Stimulated activated CD8-positive, alpha-beta memory T cell treated with anti-CD3 and anti-CD28 coated beads, Interleukin-12 subunit alpha, Interleukin-12 subunit beta, amount 100 ng/mL, for 24 hours (primary cell): Measurements from ENCODE around the gene TCTN1.
A peak's percentile ranks its signal among the peaks of the same experiment; 100 is the strongest.
"Not testable (repeated sequence)": the region's sequence is repeated elsewhere in the genome, so short reads cannot be mapped to it uniquely, and the experiment has no call there.

Experiments used
- DNase-seq: peaks from one replicate; pipeline ENCODE4 v3.0.0-alpha.2; 2020; ENCODE audit errors: extremely low read depth

Gene TCTN1

DNA sequence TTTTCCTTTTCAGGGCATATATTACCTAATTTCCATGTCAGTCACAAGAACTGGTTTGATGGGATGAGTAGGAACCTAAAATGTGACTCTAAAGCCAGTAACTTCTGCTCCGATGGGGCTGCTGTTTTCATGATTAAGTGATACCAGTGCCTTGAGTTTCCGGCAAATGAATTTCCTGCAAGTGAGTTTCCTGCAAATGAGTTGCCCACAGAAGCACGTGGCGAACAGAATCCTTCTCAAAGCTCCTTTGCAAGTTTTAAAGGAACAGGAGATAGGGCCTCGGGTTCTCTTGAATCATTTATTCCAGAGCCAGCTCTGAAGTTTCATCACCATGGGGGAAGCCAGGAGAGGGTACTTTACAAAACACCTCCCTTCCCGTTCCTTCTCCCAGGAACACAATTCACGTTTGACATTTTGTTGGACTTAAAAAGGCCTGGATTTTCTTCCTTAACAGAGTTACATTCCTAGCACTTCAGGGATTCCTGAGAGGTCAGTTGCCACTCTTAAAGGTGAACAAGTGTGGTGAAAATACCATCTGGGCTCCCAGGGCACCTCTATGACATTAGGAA is 28.6 kb upstream of the TCTN1 start:
- no peak for DNase-seq

- DNase-seq, result not testable (repeated sequence)
Measured at GRCh38 chr12:110587102-110587501, 26.8 kb upstream of the TCTN1 start.

GRCh38 chr12:110590059-110590458 is 23.9 kb upstream of the TCTN1 start:
- DNase-seq, result no peak

DNA sequence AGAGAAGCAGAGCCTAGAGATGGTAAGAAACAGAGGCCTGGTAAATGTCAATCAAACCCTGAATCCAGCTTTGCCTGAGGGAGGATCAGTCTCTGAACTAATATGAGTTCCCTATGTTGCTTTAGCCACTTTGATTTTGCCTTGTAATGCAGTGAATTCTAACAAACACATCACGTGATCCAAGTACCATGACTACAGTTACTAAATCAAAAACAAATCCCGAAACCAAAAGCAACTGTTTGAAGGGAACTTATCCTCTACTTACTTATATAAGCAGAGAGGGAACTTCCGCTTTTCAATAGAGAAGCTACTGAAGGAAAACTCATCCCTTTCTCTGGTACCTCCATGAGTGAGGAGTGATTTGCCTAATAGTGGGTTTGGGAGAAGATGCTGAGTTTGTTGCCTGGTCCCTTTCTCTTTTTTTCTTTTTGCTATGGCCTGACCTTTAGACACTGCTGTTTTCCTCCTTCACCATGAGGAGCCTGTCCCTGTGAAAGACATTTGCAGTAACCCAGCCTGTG is 23.1 kb upstream of the TCTN1 start:
- DNase-seq, result no peak

DNA sequence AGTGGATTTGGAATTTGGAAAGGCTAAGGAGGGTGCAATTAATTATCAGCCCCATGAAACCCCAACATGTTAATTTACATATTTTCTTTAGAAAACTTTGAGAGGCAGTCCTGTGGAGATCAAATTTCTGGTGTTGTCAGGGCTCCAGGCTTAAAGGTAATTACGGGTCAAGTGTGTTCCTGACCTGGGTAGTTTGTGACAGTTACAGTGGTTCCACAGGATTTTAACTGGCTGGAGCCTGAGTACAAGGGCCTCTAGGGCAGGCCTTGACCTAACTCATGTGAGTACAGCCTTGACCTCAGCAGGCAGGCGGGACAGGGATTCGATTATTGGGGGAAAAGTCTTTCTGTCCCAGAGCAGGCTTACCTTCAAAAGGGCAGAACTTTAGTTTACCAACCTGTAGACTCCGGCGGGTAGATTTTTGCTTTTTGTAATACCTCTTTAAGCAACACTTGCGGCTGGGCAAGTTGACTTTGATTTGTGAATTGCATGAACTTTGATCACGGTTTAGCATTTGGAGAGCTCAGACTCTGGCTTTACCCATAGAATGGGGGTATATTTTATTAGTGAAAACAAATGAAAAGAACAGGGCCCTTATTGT is 22.4 kb upstream of the TCTN1 start:
- no peak for DNase-seq

DNA sequence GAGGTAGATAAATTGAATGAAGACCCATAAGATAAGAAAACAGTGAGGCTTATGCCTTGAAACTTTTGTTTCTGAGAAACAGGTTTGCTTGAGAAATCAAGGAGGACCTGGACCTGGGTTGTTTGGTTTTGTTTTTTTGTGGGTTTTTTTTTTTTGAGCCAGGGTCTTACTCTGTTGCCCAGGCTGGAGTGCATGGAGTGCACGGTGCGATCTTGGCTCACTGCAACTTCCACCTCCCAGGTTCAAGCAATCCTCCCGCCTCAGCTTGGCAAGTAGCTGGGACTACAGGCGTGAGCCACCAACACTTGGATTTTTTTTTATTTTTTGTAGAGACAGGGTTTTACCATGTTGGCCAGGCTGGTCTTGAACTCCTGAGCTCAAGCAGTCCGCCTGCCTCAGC is 21.9 kb upstream of the TCTN1 start:
- no peak for DNase-seq

DNA sequence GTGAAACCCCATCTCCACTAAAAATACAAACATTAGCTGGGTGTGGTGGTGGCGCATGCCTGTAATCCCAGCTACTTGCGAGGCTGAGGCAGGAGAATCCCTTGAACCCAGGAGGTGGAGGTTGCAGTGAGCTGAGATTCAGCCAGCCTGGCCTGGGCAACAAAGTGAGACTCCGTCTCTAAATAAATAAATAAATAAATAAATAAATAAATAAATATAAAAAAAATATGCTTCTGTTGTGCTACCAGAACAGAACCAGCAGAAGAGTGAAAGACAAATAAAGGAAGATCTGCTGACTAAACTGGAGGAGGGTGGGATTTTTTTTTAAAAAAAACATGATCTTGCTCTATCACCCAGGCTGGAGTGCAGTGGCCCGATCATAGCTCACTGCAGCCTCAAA is 21.0 kb upstream of the TCTN1 start:
- DNase-seq, result not testable (repeated sequence)

- DNase-seq, result no peak
Measured at GRCh38 chr12:110597885-110598284, 16.0 kb upstream of the TCTN1 start.

- DNase-seq, result no peak
Measured at GRCh38 chr12:110599334-110599733, 14.6 kb upstream of the TCTN1 start.

DNA sequence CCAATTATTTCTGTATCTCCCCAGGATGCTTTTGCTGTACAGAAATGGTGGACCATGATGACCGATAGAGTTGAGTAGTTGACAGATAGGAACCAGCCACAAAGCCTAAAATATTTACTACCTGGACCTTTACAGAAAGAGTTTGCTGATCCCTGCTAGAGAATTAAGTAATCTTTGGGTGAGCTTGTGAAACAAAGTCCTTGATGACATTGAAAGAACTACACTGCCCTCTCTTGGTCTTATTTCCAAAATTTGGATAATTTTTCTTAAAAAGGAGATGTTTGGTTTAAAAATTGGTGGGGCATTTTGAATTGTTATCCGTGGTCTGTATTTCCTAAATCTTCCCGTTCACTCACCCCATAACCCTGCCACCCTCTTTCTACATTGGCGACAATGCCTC is 13.7 kb upstream of the TCTN1 start:
- DNase-seq, result no peak

DNA sequence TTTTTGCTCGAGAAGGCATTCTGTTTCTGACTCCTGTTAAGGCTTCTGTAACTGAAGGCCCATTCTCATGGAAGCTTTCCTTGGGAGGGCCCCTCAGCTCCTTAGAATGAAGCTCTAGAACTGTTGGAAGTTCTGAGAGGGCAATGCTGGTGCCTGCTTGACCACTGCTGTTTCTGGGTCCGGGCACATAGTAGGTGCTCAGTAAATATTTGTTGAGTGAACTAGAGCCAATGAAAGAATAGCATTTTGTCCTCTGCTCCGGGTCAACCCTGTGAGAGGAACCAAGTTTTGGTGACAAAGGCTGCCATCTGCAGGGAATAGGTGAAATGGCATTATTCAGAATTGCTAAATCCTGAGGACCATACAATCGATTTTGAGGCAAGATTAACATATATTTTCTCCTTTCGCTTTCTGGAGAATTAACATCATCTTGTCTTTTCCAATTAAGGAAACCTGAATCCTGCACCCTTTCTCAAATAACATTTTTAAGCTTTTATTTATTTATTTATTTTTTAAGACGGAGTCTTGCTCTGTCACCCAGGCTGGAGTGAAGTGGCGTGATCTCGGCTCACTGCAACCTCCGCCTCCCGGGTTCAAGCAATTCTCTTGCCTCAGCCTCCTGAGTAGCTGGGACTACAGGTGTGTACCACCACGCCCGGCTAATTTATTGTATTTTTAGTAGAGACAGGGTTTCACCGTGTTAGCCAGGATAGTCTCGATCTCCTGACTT is 11.7 kb upstream of the TCTN1 start:
- not testable (repeated sequence) for DNase-seq

GRCh38 chr12:110606253-110606611 is 7.7 kb upstream of the TCTN1 start:
- no peak for DNase-seq

- no peak for DNase-seq
Measured at GRCh38 chr12:110613071-110613770, 708 bp upstream of the TCTN1 start.

- DNase-seq, result no peak
Measured at GRCh38 chr12:110615171-110615570, 1.2 kb downstream of the TCTN1 start.

DNA sequence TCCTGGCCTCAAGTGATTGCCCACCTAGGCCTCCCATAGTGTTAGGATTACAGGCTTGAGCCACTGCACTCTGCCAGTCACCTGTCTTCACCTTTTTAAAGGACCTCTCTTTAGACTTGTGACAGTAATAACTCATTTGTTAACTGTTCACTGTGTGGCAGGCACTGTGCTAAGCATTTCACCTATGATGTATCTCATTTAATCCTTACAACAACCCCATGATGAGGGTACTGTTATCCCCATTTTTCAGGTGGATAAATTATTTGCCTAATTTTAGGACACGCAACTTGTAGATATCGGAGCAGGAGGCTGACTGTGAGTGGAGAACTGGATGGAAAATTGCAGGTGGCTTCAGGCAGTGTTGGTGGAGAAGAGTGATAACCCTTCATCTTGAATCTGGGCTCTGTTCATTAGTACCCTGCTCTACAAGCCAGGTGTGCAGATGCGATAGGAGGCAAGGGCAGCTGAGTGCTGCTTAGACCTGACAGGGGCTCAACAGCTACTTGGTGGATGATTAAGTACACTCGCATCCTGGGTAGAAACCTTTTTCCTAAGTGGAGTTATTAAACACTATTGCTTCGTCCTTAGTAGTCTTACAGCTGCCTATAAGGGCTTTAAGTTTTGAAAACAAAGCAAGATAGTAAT is 2.7 kb downstream of the TCTN1 start:
- DNase-seq, result no peak

- peak; percentile 16 for DNase-seq
Measured at GRCh38 chr12:110619534-110619953, 5.6 kb downstream of the TCTN1 start.

GRCh38 chr12:110622582-110622981 is 8.7 kb downstream of the TCTN1 start:
- DNase-seq, result no peak

GRCh38 chr12:110627500-110628195 is 13.7 kb downstream of the TCTN1 start:
- no peak for DNase-seq

DNA sequence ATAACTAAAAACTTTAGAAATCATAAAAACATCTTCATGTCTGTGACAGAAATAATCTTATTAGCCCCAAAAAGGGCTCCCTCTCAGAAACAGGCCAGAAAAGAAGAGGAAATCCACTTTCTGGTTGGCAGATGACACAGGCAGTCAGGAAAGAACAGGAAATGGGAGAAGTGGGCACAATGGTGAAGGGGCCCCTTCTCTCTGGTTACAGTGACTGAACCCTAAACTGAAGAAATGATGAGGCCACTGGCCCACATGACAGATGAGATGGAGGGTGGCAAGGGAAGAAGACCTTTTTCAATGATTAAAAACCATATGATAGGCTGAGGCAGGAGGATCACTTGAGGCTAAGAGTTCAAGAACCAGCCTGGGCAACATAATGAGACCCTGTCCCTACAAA is 21.1 kb downstream of the TCTN1 start:
- no peak for DNase-seq

DNA sequence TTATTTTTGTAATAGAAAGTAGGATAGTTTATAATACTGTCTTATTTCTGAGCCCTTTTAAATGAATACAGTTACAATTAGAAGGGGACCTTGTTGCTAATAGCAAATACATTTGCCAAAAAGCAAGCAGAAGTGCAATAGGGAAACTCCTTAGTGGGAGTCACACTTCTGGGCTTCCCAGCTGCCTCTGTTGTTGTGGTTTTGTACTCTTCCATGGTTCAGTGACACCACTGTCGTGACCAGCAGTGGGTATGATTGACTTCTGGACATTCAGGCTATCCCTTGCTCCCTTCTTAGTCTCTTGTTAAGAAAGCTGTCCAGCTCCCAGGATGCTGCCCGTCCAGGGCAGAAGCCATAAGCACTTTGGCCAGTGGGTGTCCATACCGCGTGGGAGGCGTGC is 22.6 kb downstream of the TCTN1 start:
- DNase-seq, result no peak

DNA sequence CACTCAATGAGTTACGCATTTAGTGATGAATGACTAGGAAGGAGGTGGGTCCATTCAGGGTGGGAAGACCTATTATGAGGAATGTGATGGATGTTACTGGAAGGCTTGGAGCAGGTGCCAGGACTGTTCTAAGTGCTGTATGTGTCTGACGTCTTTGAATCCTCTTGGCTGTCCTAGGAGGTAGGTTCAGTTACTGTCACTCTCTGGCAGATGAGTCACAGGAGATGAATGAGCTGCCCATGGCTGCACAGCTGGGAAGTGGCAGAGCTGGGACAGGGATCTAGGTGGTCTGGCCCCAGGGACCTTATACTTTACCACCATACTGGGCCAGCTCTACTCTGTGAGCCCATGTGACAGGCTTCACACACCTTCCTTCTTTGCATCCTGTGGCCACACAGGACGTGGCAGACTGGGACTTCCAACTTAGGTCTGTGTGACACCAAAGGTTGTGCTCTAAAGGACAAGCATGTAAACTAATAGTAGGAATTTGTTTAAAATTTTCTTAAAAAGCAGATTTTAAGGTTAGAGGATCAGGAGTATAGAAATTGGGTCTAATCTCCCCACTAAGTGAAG is 24.0 kb downstream of the TCTN1 start:
- no peak for DNase-seq
